Neural progenitor cell (in vitro differentiated cells): ENCODE results near the gene STX11.

ENCODE experiments used
- EZH2 ChIP-seq: fragments of 200-600 bp; sonication (generic); IDR thresholded peaks from 2 replicates; pipeline ENCODE4 v1.6.1; 2017; ENCODE audit warnings: antibody characterized with exemption, mild to moderate bottlenecking, moderate library complexity
- TF ChIP-seq, protein P1 (sequence below): fragments of 200-600 bp; sonication (generic); IDR thresholded peaks from 2 replicates; pipeline ENCODE4 v1.5.1; 2017; ENCODE audit warnings: antibody characterized with exemption, mild to moderate bottlenecking

- TF ChIP-seq EZH2, result no peak
- TF ChIP-seq, protein P1, sequence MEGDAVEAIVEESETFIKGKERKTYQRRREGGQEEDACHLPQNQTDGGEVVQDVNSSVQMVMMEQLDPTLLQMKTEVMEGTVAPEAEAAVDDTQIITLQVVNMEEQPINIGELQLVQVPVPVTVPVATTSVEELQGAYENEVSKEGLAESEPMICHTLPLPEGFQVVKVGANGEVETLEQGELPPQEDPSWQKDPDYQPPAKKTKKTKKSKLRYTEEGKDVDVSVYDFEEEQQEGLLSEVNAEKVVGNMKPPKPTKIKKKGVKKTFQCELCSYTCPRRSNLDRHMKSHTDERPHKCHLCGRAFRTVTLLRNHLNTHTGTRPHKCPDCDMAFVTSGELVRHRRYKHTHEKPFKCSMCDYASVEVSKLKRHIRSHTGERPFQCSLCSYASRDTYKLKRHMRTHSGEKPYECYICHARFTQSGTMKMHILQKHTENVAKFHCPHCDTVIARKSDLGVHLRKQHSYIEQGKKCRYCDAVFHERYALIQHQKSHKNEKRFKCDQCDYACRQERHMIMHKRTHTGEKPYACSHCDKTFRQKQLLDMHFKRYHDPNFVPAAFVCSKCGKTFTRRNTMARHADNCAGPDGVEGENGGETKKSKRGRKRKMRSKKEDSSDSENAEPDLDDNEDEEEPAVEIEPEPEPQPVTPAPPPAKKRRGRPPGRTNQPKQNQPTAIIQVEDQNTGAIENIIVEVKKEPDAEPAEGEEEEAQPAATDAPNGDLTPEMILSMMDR, result no peak
Observed at GRCh38 chr6:144133225-144133821, 17.0 kb upstream of the STX11 start.
